Neuronal stem cell (in vitro differentiated cells): ENCODE measurements around the gene RMND5A.
A peak's percentile ranks its signal among the peaks of the same experiment; 100 is the strongest.
"Not testable (repeated sequence)": the region's sequence is repeated elsewhere in the genome, so short reads cannot be mapped to it uniquely, and the experiment has no call there.

ENCODE experiments used
- DNase-seq: peaks from one replicate; pipeline ENCODE4 v3.0.0-alpha.2; 2013; ENCODE audit warnings: low spot score
- H2AFZ ChIP-seq: one replicate; pipeline ENCODE4 v1.6.1; 2013; ENCODE audit warnings: mild to moderate bottlenecking, low read length, inconsistent platforms
- H2AK5ac ChIP-seq: 2 replicates; pipeline ENCODE4 v1.6.1; 2013; ENCODE audit warnings: low read depth, mild to moderate bottlenecking, inconsistent platforms, low read length, moderate library complexity, mixed read lengths
- H2BK120ac ChIP-seq: 2 replicates; pipeline ENCODE4 v1.6.1; 2013; ENCODE audit warnings: low read depth, mild to moderate bottlenecking, inconsistent platforms, low read length, moderate library complexity, mixed read lengths
- H2BK12ac ChIP-seq: one replicate; pipeline ENCODE4 v1.6.1; 2013; ENCODE audit warnings: low read length, inconsistent platforms
- H2BK15ac ChIP-seq: 2 replicates; pipeline ENCODE4 v1.6.1; 2013; ENCODE audit warnings: mild to moderate bottlenecking, low read length, inconsistent platforms, mixed read lengths
- H2BK5ac ChIP-seq: one replicate; pipeline ENCODE4 v1.6.1; 2013; ENCODE audit warnings: inconsistent platforms, mild to moderate bottlenecking, low read length, moderate library complexity
- H3K14ac ChIP-seq: one replicate; pipeline ENCODE4 v1.6.1; 2013; ENCODE audit warnings: low read length, inconsistent platforms
- H3K18ac ChIP-seq: 2 replicates; pipeline ENCODE4 v1.6.1; 2013; ENCODE audit warnings: low read length, inconsistent platforms
- H3K23ac ChIP-seq: 2 replicates; pipeline ENCODE4 v1.6.1; 2013; ENCODE audit warnings: low read depth, mild to moderate bottlenecking, mixed read lengths, low read length, inconsistent platforms; ENCODE audit not compliant: poor library complexity
- H3K27ac ChIP-seq: replicated peaks from 3 replicates; pipeline ENCODE4 v1.5.1; 2013; ENCODE audit warnings: low read length, inconsistent platforms
- H3K27me3 ChIP-seq, 3 experiments: 2 replicates each; pipeline ENCODE4 v1.6.1; 2013; ENCODE audit warnings: low read length in 3 of 3, mild to moderate bottlenecking in 2 of 3, inconsistent platforms in 1 of 3, low read depth in 1 of 3, mixed read lengths in 1 of 3, moderate library complexity in 1 of 3; ENCODE audit not compliant: control insufficient read depth in 3 of 3, insufficient read depth in 3 of 3
- H3K36me3 ChIP-seq, 2 donors: replicated peaks in 1 of 2; 2 replicates each; pipeline ENCODE4 v1.6.1; 2013; ENCODE audit warnings: low read length in 2 of 2; ENCODE audit not compliant: control insufficient read depth in 2 of 2, insufficient read depth in 2 of 2
- H3K4ac ChIP-seq: 2 replicates; pipeline ENCODE4 v1.6.1; 2013; ENCODE audit warnings: inconsistent platforms, mild to moderate bottlenecking, low read length, moderate library complexity
- H3K4me1 ChIP-seq, 2 donors: 1 replicate in 1 of 2; 2 replicates in 1 of 2; pipeline ENCODE4 v1.6.1; 2013; ENCODE audit warnings: low read length in 2 of 2, low read depth in 1 of 2; ENCODE audit not compliant: control insufficient read depth in 2 of 2, insufficient read depth in 1 of 2
- H3K4me2 ChIP-seq: one replicate; pipeline ENCODE4 v1.6.1; 2013; ENCODE audit warnings: mild to moderate bottlenecking, low read length, inconsistent platforms; ENCODE audit not compliant: insufficient read depth, poor library complexity, severe bottlenecking
- H3K4me3 ChIP-seq, 2 donors: 2 replicates each; pipeline ENCODE4 v1.5.1; 2013; ENCODE audit warnings: low read length in 2 of 2, mild to moderate bottlenecking in 2 of 2, inconsistent platforms in 1 of 2, moderate library complexity in 1 of 2
- H3K79me1 ChIP-seq: one replicate; pipeline ENCODE4 v1.6.1; 2013; ENCODE audit warnings: low read depth, mild to moderate bottlenecking, inconsistent platforms, low read length, moderate library complexity
- H3K9ac ChIP-seq: one replicate; pipeline ENCODE4 v1.6.1; 2013; ENCODE audit warnings: mild to moderate bottlenecking, low read depth, low read length, inconsistent platforms; ENCODE audit not compliant: poor library complexity
- H3K9me3 ChIP-seq, 2 donors: replicated peaks in 1 of 2; 2 replicates each; pipeline versions ENCODE3 to v1.6.1; 2013; ENCODE audit warnings: low read length in 2 of 2, mild to moderate bottlenecking in 2 of 2, inconsistent platforms in 1 of 2, low read depth in 1 of 2, mixed read lengths in 1 of 2, moderate library complexity in 1 of 2; ENCODE audit not compliant: control insufficient read depth in 2 of 2, insufficient read depth in 1 of 2
- H4K8ac ChIP-seq: one replicate; pipeline ENCODE4 v1.6.1; 2013; ENCODE audit warnings: low read depth, mild to moderate bottlenecking, inconsistent platforms, low read length, moderate library complexity
- H4K91ac ChIP-seq: one replicate; pipeline ENCODE4 v1.6.1; 2013; ENCODE audit warnings: low read length, low read depth, mild to moderate bottlenecking, inconsistent platforms; ENCODE audit not compliant: poor library complexity
- WGBS, 2 donors: extraction: QIAGEN DNeasy Blood & Tissue Kit; methylation state at CpG; one replicate each; pipeline ENCODE4 v1.1.7; 2013; ENCODE audit warnings: missing lambda C conversion rate in 2 of 2, mixed read lengths in 1 of 2; ENCODE audit not compliant: insufficient read length in 2 of 2, insufficient replicate concordance in 1 of 2; ENCODE audit errors: extremely low coverage in 2 of 2; 5-methylcytosine and 5-hydroxymethylcytosine counted together

RMND5A gene

GRCh38 chr2:86714579-86715173, 5.4 kb upstream of the RMND5A start:
- H3K23ac ChIP-seq, H3K9ac ChIP-seq: not testable (repeated sequence)
- no CpG with 5 or more reads among the region's 3 CpGs for WGBS, 2 donors

GRCh38 chr2:86719263-86719636, 841 bp upstream of the RMND5A start:
- not testable (repeated sequence) for H3K18ac ChIP-seq, H4K91ac ChIP-seq, H3K4me1 ChIP-seq, H2BK120ac ChIP-seq, H3K23ac ChIP-seq, H3K9me3 ChIP-seq, H3K27ac ChIP-seq, H3K4ac ChIP-seq, H3K36me3 ChIP-seq, DNase-seq, H3K27me3 ChIP-seq, H2BK5ac ChIP-seq, H3K9ac ChIP-seq, H3K79me1 ChIP-seq, H3K4me2 ChIP-seq, H3K14ac ChIP-seq, H4K8ac ChIP-seq, H2BK15ac ChIP-seq, H2AK5ac ChIP-seq, H2BK12ac ChIP-seq
- peak overlapping the region in 1 of 2 donors; percentile 64 for H3K4me3 ChIP-seq
- peak overlapping the region; percentile 74 for H2AFZ ChIP-seq
- WGBS, 2 donors = no CpG with 5 or more reads among the region's 30 CpGs

More at GRCh38 chr2:86714579-86715173, 5.4 kb upstream of the RMND5A start:
- H3K4me1 ChIP-seq, H3K4me2 ChIP-seq, H3K4ac ChIP-seq, H2BK15ac ChIP-seq, H4K8ac ChIP-seq, H2AK5ac ChIP-seq, H3K9me3 ChIP-seq, H2BK12ac ChIP-seq, H3K27ac ChIP-seq, H3K18ac ChIP-seq, H2BK5ac ChIP-seq, H3K36me3 ChIP-seq, DNase-seq, H2AFZ ChIP-seq, H3K14ac ChIP-seq, H4K91ac ChIP-seq, H2BK120ac ChIP-seq, H3K4me3 ChIP-seq, H3K79me1 ChIP-seq, H3K27me3 ChIP-seq: not testable (repeated sequence)

DNA sequence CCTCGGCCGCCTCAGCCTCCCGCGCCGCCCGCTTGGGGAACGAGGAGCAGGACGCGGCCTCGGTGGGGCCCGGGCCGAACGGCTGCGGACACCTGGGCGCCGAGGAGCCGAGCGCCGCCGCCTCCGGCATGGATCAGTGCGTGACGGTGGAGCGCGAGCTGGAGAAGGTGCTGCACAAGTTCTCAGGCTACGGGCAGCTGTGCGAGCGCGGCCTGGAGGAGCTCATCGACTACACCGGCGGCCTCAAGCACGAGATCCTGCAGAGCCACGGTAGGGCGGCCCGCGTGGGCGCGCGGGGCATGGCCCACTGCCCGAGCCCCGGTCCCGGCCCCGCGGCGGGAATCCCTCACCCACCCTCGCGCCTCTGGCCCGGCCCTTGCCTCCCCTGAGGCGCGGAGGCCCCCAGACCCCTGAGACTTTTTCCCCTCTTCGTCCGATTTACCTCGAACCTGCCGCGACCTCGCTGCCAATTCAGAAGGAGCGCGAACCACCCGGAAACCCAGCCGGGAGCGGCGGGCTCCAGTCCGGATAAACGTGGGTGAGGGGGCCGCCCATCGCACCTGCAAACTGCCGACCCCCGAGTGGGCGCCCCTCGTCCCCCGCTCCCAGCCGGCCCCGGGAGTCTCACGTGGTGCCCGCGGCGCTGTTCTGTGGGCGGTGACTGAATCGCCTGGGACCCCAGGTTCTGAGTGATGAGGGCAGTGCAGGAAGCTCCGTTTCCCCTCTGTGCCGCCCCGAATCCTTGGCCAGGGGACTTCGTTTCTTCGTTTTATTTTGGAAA, 639 bp downstream of the RMND5A start:
- not testable (repeated sequence) for H4K91ac ChIP-seq, H3K9me3 ChIP-seq, H2BK120ac ChIP-seq, H3K36me3 ChIP-seq, H2BK15ac ChIP-seq, DNase-seq, H3K14ac ChIP-seq, H2BK5ac ChIP-seq, H3K79me1 ChIP-seq, H3K23ac ChIP-seq, H3K4ac ChIP-seq, H2BK12ac ChIP-seq, H3K4me1 ChIP-seq, H4K8ac ChIP-seq, H3K27me3 ChIP-seq, H2AK5ac ChIP-seq
- peak overlapping the region; percentile 44 for H3K18ac ChIP-seq
- H2AFZ ChIP-seq = peak overlapping the region; percentile 74
- peak overlapping the region; percentile 49 for H3K4me2 ChIP-seq
- H3K9ac ChIP-seq = peak overlapping the region; percentile 94
- WGBS, 2 donors = no CpG with 5 or more reads among the region's 85 CpGs
- peak overlapping the region; percentile 79 for H3K27ac ChIP-seq
- H3K4me3 ChIP-seq = peak overlapping the region; percentile 64 to 94

GRCh38 chr2:86725706-86726105, 5.6 kb downstream of the RMND5A start:
- H2BK12ac ChIP-seq, H2AFZ ChIP-seq, H3K9me3 ChIP-seq, H2BK15ac ChIP-seq, DNase-seq, H3K14ac ChIP-seq, H3K18ac ChIP-seq, H3K4ac ChIP-seq, H3K4me2 ChIP-seq, H4K8ac ChIP-seq, H3K9ac ChIP-seq, H3K27me3 ChIP-seq, H3K4me1 ChIP-seq, H3K4me3 ChIP-seq, H2BK120ac ChIP-seq, H3K27ac ChIP-seq, H4K91ac ChIP-seq, H2AK5ac ChIP-seq, H3K23ac ChIP-seq, H2BK5ac ChIP-seq, H3K79me1 ChIP-seq, H3K36me3 ChIP-seq: not testable (repeated sequence)
- WGBS, 2 donors = no CpG with 5 or more reads among the region's 2 CpGs
